ENCODE results near the gene NEK6. TPM values are rescaled to one million over a fixed set of nuclear protein-coding genes. Genes with fewer than 3 reads are reported as not detected.

NEK6 gene
- total and polyA plus RNA-seq, 9 of the 15 experiments (the other 6 are each of a cell fraction or from before 2014, with no cell fraction given) = 3.1 to 19.0 (median 8.4) TPM

- ChIA-PET POLR2A (no interaction called here), CTCF (ENCODE audit: low intra/inter-chr PET ratio) (no interaction called here)
- Histone ChIP-seq H3K27ac (ENCODE audit: extremely low read depth, low read depth, low read length) (no peak overlapping the region), H3K4me1 (replicated peaks in 1 of 2; ENCODE audit: control insufficient read depth in 2 of 2, insufficient read depth in 2 of 2, low read length in 2 of 2) (peaks cover 0 to 13% of the 10 kb centered on the region in 2 experiments; a peak in 1 of 5 replicates), H3K4me3 (no peak overlapping the region), H2AFZ (ENCODE audit: low read depth, low read length) (no peak overlapping the region), H3K36me3 (ENCODE audit: control insufficient read depth, insufficient read depth, low read length) (no peaks in the 10 kb centered on the region), H3K9me1 (ENCODE audit: control insufficient read depth, insufficient read depth, low read length) (no peaks in the 10 kb centered on the region), H3K27me3 (ENCODE audit: control insufficient read depth in 2 of 2, insufficient read depth in 2 of 2, low read length in 2 of 2) (no peaks in the 10 kb centered on the region), H3K9me3 (replicated peaks; ENCODE audit: control insufficient read depth, insufficient read depth, low read depth, low read length) (no peaks in the 10 kb centered on the region), H4K20me1 (replicated peaks; ENCODE audit: control insufficient read depth, insufficient read depth, low read length) (peaks cover 15% of the 10 kb centered on the region), H3K9ac (ENCODE audit: insufficient read depth in 1 of 2, low read depth in 2 of 2, low read length in 2 of 2) (no peak overlapping the region), H3K79me2 (ENCODE audit: control insufficient read depth, insufficient read depth, low read length) (0 out of 3 replicates have a peak, but pooled peaks cover 2% of the 10 kb centered on the region), H3K4me2 (ENCODE audit: insufficient read depth, low read length) (no peak overlapping the region)
- WGBS (ENCODE audit: insufficient coverage, low coverage, missing lambda C conversion rate) = 54% methylated on average over 12 of the region's 13 CpGs
- in situ Hi-C loops (cut with MboI) (no loop called here), intact Hi-C loops (cut with micrococcal nuclease) (no loop called here)
- BruUV-seq (replicated peaks) = no TSS peak
- TF ChIP-seq BRCA1 (IDR thresholded peaks at IDR 0.05) (no peak), BRCA1 (CRISPR knock-in tag; IDR thresholded peaks at IDR 0.05) (no peak), KLF16 (IDR thresholded peaks at IDR 0.05) (no peak), GABPB2 (CRISPR knock-in tag; conservative IDR thresholded peaks at IDR 0.05) (no peak), POLR3G (IDR thresholded peaks at IDR 0.05; ENCODE audit: extremely low read depth, insufficient read length, insufficient replicate concordance) (no peak), ZNF830 (CRISPR knock-in tag; IDR thresholded peaks at IDR 0.05) (no peak), SMAD4 (CRISPR knock-in tag; conservative IDR thresholded peaks at IDR 0.05) (no peak), ZNF140 (CRISPR knock-in tag; IDR thresholded peaks at IDR 0.05) (no peak), ZBTB8A (IDR thresholded peaks at IDR 0.05; ENCODE audit: partially characterized antibody) (no peak)
- TF ChIP-seq, protein P1, sequence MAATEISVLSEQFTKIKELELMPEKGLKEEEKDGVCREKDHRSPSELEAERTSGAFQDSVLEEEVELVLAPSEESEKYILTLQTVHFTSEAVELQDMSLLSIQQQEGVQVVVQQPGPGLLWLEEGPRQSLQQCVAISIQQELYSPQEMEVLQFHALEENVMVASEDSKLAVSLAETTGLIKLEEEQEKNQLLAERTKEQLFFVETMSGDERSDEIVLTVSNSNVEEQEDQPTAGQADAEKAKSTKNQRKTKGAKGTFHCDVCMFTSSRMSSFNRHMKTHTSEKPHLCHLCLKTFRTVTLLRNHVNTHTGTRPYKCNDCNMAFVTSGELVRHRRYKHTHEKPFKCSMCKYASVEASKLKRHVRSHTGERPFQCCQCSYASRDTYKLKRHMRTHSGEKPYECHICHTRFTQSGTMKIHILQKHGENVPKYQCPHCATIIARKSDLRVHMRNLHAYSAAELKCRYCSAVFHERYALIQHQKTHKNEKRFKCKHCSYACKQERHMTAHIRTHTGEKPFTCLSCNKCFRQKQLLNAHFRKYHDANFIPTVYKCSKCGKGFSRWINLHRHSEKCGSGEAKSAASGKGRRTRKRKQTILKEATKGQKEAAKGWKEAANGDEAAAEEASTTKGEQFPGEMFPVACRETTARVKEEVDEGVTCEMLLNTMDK (IDR thresholded peaks at IDR 0.05; ENCODE audit: borderline replicate concordance, insufficient read depth, low read depth, low read length, poor library complexity, severe bottlenecking) = no peak
- FAIRE-seq (no peak), DNase-seq (ENCODE audit: extremely low read depth in 1 of 4, low spot score in 3 of 4) (no peak), ATAC-seq (no peak)
Measured at GRCh38 chr9:124268661-124269060, 10.9 kb downstream of the NEK6 start.

Data from K562 (cell line).